GM12878 (cell line): ENCODE data around the gene TLCD3B.

Experiments
- EZH2 ChIP-seq: IDR thresholded peaks from 2 replicates; pipeline ENCODE4 v1.6.1; 2012; ENCODE audit warnings: low read depth, mild to moderate bottlenecking, control low read depth, inconsistent platforms, low read length, borderline replicate concordance; ENCODE audit not compliant: control insufficient read depth
- ZNF592 ChIP-seq: fragments of 450-650 bp; IDR thresholded peaks from 2 replicates; pipeline ENCODE4 v1.6.1; 2017; ENCODE audit warnings: mild to moderate bottlenecking, moderate library complexity
- TF ChIP-seq, protein P1 (sequence below): IDR thresholded peaks from 2 replicates; pipeline ENCODE4 v1.6.1; 2011; ENCODE audit warnings: borderline replicate concordance, low read depth, mild to moderate bottlenecking, moderate library complexity, low read length; ENCODE audit not compliant: insufficient read depth, poor library complexity, severe bottlenecking
- TF ChIP-seq, protein P2 (sequence below): fragments of 450-650 bp; IDR thresholded peaks from 2 replicates; pipeline ENCODE4 v1.6.1; 2014; ENCODE audit warnings: mild to moderate bottlenecking

DNA sequence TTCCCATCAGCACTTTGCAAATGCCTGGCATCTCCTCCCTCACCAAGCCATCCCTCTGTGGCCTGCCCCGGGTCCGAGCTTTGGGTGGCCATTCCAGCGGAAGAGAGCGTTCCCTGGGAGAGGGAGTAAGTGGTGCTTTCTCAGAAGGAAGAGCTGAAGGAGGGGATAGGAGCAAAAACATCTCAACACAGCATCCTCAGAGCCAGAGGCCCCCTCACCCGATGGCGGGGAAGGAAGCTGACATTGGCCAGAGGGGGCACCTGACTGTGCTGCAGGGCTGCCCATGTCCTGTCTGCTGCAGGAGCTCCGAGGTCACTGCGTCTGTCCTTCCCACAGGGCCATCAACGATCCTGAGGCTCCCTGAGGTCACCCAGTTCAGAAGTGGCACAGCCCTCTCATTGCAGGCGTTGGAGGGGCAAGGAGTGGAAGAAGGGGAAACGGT lies 427 bp upstream of the TLCD3B start:
- TF ChIP-seq, protein P1, sequence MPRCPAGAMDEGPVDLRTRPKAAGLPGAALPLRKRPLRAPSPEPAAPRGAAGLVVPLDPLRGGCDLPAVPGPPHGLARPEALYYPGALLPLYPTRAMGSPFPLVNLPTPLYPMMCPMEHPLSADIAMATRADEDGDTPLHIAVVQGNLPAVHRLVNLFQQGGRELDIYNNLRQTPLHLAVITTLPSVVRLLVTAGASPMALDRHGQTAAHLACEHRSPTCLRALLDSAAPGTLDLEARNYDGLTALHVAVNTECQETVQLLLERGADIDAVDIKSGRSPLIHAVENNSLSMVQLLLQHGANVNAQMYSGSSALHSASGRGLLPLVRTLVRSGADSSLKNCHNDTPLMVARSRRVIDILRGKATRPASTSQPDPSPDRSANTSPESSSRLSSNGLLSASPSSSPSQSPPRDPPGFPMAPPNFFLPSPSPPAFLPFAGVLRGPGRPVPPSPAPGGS = no peak
- TF ChIP-seq EZH2 = no peak
- no peak for TF ChIP-seq ZNF592
- TF ChIP-seq, protein P2, sequence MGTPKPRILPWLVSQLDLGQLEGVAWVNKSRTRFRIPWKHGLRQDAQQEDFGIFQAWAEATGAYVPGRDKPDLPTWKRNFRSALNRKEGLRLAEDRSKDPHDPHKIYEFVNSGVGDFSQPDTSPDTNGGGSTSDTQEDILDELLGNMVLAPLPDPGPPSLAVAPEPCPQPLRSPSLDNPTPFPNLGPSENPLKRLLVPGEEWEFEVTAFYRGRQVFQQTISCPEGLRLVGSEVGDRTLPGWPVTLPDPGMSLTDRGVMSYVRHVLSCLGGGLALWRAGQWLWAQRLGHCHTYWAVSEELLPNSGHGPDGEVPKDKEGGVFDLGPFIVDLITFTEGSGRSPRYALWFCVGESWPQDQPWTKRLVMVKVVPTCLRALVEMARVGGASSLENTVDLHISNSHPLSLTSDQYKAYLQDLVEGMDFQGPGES = no peak
